ENCODE data around the gene FOLR2.

DNA sequence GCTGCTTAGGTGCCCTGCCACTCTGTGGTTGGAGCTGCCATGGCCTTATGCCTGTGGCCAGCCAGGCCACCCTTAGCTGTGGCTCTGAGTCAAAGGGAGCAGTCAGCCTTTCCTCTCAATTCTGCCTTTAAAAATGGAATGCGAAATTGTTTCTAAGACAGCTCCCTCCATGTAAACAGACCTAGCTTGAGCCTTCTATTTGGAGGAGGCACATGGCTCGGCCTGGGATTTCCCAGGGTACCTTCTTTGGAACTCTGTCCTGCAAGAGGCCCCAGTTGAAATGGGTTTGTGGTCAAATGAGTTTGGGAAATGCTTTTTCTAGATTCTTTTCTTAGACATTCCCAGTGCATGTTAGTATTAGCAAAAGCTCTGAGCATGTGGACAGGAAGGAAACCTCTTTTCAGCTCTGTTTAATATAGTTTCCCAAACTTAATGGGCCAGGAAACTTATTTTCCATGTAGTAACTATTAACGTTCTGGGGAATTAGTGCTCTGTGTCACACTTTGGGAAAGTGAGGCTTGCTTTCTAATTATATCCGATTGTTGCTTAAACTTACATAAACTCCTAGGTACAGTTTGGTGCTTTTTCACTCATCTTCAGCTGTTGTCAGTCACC is 19.6 kb downstream of the FOLR2 start:
- TF ChIP-seq, protein P1, sequence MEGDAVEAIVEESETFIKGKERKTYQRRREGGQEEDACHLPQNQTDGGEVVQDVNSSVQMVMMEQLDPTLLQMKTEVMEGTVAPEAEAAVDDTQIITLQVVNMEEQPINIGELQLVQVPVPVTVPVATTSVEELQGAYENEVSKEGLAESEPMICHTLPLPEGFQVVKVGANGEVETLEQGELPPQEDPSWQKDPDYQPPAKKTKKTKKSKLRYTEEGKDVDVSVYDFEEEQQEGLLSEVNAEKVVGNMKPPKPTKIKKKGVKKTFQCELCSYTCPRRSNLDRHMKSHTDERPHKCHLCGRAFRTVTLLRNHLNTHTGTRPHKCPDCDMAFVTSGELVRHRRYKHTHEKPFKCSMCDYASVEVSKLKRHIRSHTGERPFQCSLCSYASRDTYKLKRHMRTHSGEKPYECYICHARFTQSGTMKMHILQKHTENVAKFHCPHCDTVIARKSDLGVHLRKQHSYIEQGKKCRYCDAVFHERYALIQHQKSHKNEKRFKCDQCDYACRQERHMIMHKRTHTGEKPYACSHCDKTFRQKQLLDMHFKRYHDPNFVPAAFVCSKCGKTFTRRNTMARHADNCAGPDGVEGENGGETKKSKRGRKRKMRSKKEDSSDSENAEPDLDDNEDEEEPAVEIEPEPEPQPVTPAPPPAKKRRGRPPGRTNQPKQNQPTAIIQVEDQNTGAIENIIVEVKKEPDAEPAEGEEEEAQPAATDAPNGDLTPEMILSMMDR (IDR thresholded peaks at IDR 0.05 in 2 of 3, conservative IDR thresholded peaks at IDR 0.05 in 1 of 3; ENCODE audit: borderline replicate concordance in 1 of 3, insufficient read depth in 1 of 3, low read depth in 2 of 3, low read length in 2 of 3), result no peak
- no peak for TF ChIP-seq ZNF274 (IDR thresholded peaks at IDR 0.05; ENCODE audit: low read depth, low read length)
